22Rv1 (cell line): ENCODE data around the gene NCKAP1.

Experiments used
- H3K27ac ChIP-seq: fragments of 450-650 bp; 2 replicates; pipeline ENCODE4 v1.5.1; 2017
- CTCF ChIP-seq: fragments of 450-650 bp; IDR thresholded peaks from 2 replicates; pipeline ENCODE4 v1.5.1; 2017; ENCODE audit warnings: mild to moderate bottlenecking
- ZFX ChIP-seq: fragments of 450-650 bp; IDR thresholded peaks from 2 replicates; pipeline ENCODE4 v1.6.1; 2017; ENCODE audit warnings: antibody characterized with exemption, borderline replicate concordance

NCKAP1 gene

GRCh38 chr2:182868054-182868796 lies 170.0 kb downstream of the NCKAP1 start:
- no peak overlapping the region for H3K27ac ChIP-seq
- TF ChIP-seq ZFX (no peak), CTCF (no peak)

GRCh38 chr2:182867426-182868053 lies 170.7 kb downstream of the NCKAP1 start:
- TF ChIP-seq ZFX: no peak
- TF ChIP-seq CTCF: no peak
- no peak overlapping the region for H3K27ac ChIP-seq

- no peak within 1 kb of the TSS for H3K27ac ChIP-seq
Observed at GRCh38 chr2:182866461-182867406, 171.5 kb downstream of the NCKAP1 start, which contains the start of gene FRZB. TSS of gene FRZB (minus strand) at chr2:182866637. CDS start at chr2:182866552, 85 bp downstream.

GRCh38 chr2:182866095-182866460 lies 172.2 kb downstream of the NCKAP1 start:
- H3K27ac ChIP-seq: no peak overlapping the region
- no peak for TF ChIP-seq CTCF
- TF ChIP-seq ZFX: no peak

More at GRCh38 chr2:182866461-182867406, 171.5 kb downstream of the NCKAP1 start, which contains the start of gene FRZB:
- TF ChIP-seq CTCF (0 out of 2 replicates have a peak, but pooled peaks have one; percentile 12), ZFX (no peak)

GRCh38 chr2:182864949-182865570 lies 173.2 kb downstream of the NCKAP1 start:
- TF ChIP-seq CTCF (no peak), ZFX (no peak)
- no peak overlapping the region for H3K27ac ChIP-seq

- no peak overlapping the region for H3K27ac ChIP-seq
- no peak for TF ChIP-seq ZFX
- no peak for TF ChIP-seq CTCF
Observed at GRCh38 chr2:182863642-182864041, 174.6 kb downstream of the NCKAP1 start.
